Ascending aorta (tissue), 2 donors: ENCODE data around the gene KAZN. TPM values are rescaled to one million over a fixed set of nuclear protein-coding genes. Genes with fewer than 3 reads are reported as not detected.

Source experiments
- DNase-seq, 2 donors: peaks; one replicate each; pipeline ENCODE4 v3.0.0-alpha.2; 2019; ENCODE audit warnings: low spot score in 2 of 2
- H3K27ac ChIP-seq, 2 donors: fragments of 200-600 bp; sonication (generic); one replicate each; pipeline ENCODE4 v1.5.1; 2016 to 2017; ENCODE audit warnings: mild to moderate bottlenecking in 1 of 2
- H3K27me3 ChIP-seq: fragments of 200-600 bp; sonication (generic); one replicate; pipeline ENCODE4 v1.5.1; 2017
- H3K36me3 ChIP-seq, 2 donors: fragments of 200-600 bp; sonication (generic); one replicate each; pipeline ENCODE4 v1.5.1; 2016
- H3K4me1 ChIP-seq, 2 donors: fragments of 200-600 bp; sonication (generic); one replicate each; pipeline ENCODE4 v1.5.1; 2016 to 2017; ENCODE audit warnings: mild to moderate bottlenecking in 1 of 2
- H3K4me3 ChIP-seq, 2 donors: fragments of 200-600 bp; sonication (generic); one replicate each; pipeline ENCODE4 v1.5.1; 2016 to 2017; ENCODE audit warnings: mild to moderate bottlenecking in 1 of 2
- H3K9me3 ChIP-seq, 2 donors: fragments of 200-600 bp; sonication (generic); one replicate each; pipeline ENCODE4 v1.5.1; 2016
- CTCF ChIP-seq, 3 experiments: fragments of 200-600 bp in 2 of 3; fragments of 450-650 bp in 1 of 3; sonication (generic) in 2 of 3; IDR thresholded peaks; one replicate each; pipeline ENCODE4 v1.5.1; 2016 to 2019; ENCODE audit warnings: antibody characterized with exemption in 3 of 3, mild to moderate bottlenecking in 1 of 3, moderate library complexity in 1 of 3
- intact Hi-C: fragments of 100-400 bp; cut with DNase I; formaldehyde crosslinking; loops from one replicate; pipeline ENCODE4 v1.15.1; 2023
- total RNA-seq: library from RNA; depleted of rRNA; stranded (reverse); fragments of >200 nt; gene quantifications from one replicate; pipeline ENCODE4 v1.1.0, GENCODE V29; 2016

KAZN gene
- total RNA-seq, 1 donor from 2014 or later = 58.5 TPM

GRCh38 chr1:14634486-14634885 is 36.0 kb downstream of the KAZN start:
- H3K9me3 ChIP-seq = no peaks in the 10 kb centered on the region
- intact Hi-C loops = no loop called here
- no peak overlapping the region for H3K27ac ChIP-seq
- no peak for DNase-seq
- H3K27me3 ChIP-seq = no peaks in the 10 kb centered on the region
- no peaks in the 10 kb centered on the region for H3K36me3 ChIP-seq
- H3K4me1 ChIP-seq = no peaks in the 10 kb centered on the region
- no peak overlapping the region for H3K4me3 ChIP-seq
- TF ChIP-seq CTCF (IDR thresholded peaks at IDR 0.05) = no peak

GRCh38 chr1:14635421-14635820 is 36.9 kb downstream of the KAZN start:
- Histone ChIP-seq H3K9me3 (no peaks in the 10 kb centered on the region), H3K36me3 (no peaks in the 10 kb centered on the region), H3K4me3 (no peak overlapping the region), H3K27ac (no peak overlapping the region), H3K4me1 (no peaks in the 10 kb centered on the region), H3K27me3 (no peaks in the 10 kb centered on the region)
- intact Hi-C loops = no loop called here
- TF ChIP-seq CTCF (IDR thresholded peaks at IDR 0.05) = no peak
- DNase-seq = no peak

GRCh38 chr1:14636897-14637632 is 38.6 kb downstream of the KAZN start:
- DNase-seq = no peak
- intact Hi-C loops = no loop called here
- TF ChIP-seq CTCF (IDR thresholded peaks at IDR 0.05) = no peak
- no peak overlapping the region for H3K27ac ChIP-seq
- H3K4me3 ChIP-seq = no peak overlapping the region
- no peaks in the 10 kb centered on the region for H3K4me1 ChIP-seq
- no peaks in the 10 kb centered on the region for H3K36me3 ChIP-seq
- no peaks in the 10 kb centered on the region for H3K27me3 ChIP-seq
- no peaks in the 10 kb centered on the region for H3K9me3 ChIP-seq

- no peak for DNase-seq
- Histone ChIP-seq H3K36me3 (no peaks in the 10 kb centered on the region), H3K27ac (no peak overlapping the region), H3K4me3 (no peak overlapping the region), H3K9me3 (peaks cover 0 to 15% of the 10 kb centered on the region in 2 donors), H3K27me3 (no peaks in the 10 kb centered on the region), H3K4me1 (no peaks in the 10 kb centered on the region)
- no peak for TF ChIP-seq CTCF (IDR thresholded peaks at IDR 0.05)
- intact Hi-C loops = no loop called here
Measured at GRCh38 chr1:14639291-14640050, 41.0 kb downstream of the KAZN start.

- TF ChIP-seq CTCF (IDR thresholded peaks at IDR 0.05) = no peak
- no peak overlapping the region for H3K4me3 ChIP-seq
- DNase-seq = no peak
- peaks cover 0 to 25% of the 10 kb centered on the region in 2 donors for H3K9me3 ChIP-seq
- no peak overlapping the region for H3K27ac ChIP-seq
- no peaks in the 10 kb centered on the region for H3K4me1 ChIP-seq
- H3K27me3 ChIP-seq = no peaks in the 10 kb centered on the region
- intact Hi-C loops = no loop called here
- H3K36me3 ChIP-seq = no peaks in the 10 kb centered on the region
Measured at GRCh38 chr1:14642712-14643111, 44.2 kb downstream of the KAZN start.
